Measurements from ENCODE around the gene JAZF1.

JAZF1 gene

DNA sequence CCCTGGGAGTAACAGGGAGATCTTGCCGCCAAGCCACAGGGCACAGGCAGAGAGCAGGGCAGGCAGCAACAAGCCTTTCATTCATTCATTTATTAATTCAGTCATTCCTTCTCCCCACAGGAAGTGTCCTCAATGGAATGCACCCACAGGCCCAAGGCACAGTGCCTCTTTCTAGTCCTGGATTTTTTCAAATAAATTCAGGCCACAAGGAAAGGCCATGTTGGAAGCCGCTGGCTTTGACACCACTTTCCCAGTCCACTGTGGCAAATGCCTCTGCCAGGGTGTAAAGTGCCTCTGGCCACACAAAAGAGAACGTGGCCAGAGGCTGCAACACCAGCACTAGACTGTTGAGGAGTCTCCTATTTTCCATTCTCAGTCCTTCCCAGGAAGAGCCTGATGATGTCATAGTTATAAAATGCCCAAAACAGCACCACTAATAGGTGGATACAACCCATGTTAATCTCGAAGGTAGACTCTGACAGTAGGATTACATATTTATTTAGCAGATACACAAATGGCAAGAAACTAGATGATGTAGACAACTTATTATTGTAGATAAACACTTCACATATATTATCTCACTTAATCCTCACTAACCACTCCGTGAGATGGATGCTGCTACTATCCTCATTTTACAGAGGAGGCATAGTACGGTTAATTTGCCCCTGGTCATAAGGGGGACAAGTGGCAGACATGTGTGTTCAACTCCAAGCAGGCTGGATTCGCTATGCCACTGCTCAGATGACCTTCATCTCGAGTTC lies 5.5 kb downstream of the JAZF1 start:
- no peak for TF ChIP-seq CTCF (IDR thresholded peaks at IDR 0.05; ENCODE audit: insufficient read depth, missing control alignments)
- FAIRE-seq (no peak), DNase-seq (ENCODE audit: insufficient read length, low spot score) (no peak)

DNA sequence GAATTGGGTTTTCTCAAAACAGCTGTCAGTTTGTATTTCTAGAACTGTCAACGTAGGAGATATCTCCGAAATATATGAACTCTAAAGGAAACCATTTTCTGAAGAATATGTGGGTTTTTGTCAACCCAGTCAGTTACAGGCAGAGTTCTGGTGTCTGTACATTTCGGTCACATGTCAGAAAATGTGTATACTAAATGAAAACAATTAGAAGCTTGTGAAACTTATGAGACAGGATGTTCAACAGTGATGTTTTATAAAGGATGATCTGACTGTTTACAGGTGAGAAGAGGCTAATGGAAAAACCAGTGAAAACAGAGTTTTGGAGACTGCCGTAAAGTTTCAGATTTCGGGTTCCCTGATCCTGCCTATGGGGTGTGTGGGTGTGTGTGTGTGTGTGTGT lies 6.2 kb downstream of the JAZF1 start:
- no peak for TF ChIP-seq CTCF (IDR thresholded peaks at IDR 0.05; ENCODE audit: insufficient read depth, missing control alignments)
- FAIRE-seq, result no peak
- no peak for DNase-seq (ENCODE audit: insufficient read length, low spot score)

DNA sequence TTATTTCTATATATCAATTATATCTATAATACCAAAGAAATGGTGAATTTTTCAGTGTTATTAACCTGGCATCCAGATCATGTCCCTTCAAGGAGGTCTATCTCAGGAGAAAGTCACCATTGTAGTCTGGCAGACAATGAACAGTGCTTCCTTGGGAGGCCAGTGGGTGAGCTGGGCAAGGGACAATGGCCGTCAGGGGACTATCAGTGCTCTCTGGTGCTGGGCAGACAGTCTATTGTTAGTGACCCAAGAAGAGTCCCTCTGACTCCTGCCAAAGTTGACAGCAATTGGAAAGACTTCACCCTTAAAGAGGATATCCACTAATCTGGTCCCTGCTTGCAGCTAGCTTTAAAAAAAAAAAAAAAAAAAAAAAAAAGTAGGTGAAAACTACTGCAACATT lies 7.1 kb downstream of the JAZF1 start:
- DNase-seq (ENCODE audit: insufficient read length, low spot score) (no peak), FAIRE-seq (no peak)
- TF ChIP-seq CTCF (IDR thresholded peaks at IDR 0.05; ENCODE audit: insufficient read depth, missing control alignments), result no peak

- DNase-seq (ENCODE audit: insufficient read length, low spot score) (no peak), FAIRE-seq (no peak)
- no peak for TF ChIP-seq CTCF (IDR thresholded peaks at IDR 0.05; ENCODE audit: insufficient read depth, missing control alignments)
Observed at GRCh38 chr7:28172958-28173357, 7.6 kb downstream of the JAZF1 start.

- DNase-seq (ENCODE audit: insufficient read length, low spot score) (no peak), FAIRE-seq (no peak)
- TF ChIP-seq CTCF (IDR thresholded peaks at IDR 0.05; ENCODE audit: insufficient read depth, missing control alignments), result no peak
Observed at GRCh38 chr7:28170701-28171100, 9.9 kb downstream of the JAZF1 start.

DNA sequence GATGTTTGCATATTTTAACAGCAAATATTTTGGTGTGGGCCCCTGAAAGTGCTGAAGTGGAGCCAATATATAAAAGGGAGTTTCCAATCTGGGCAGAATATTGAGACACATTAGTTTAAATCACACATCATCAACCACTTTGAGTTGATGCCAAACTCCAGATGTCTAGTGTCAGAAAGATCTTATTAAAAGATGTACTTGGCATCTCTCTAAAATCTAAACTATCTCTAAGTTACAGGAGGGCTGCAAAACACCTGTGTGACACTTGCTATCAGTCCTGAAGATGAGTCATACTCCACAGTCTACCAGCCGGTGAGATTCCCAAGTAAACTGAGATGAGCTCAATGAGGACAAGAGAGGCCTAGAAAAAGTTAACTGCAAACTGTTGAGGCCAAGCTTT lies 11.4 kb downstream of the JAZF1 start:
- FAIRE-seq (no peak), DNase-seq (ENCODE audit: insufficient read length, low spot score) (no peak)
- no peak for TF ChIP-seq CTCF (IDR thresholded peaks at IDR 0.05; ENCODE audit: insufficient read depth, missing control alignments)

GRCh38 chr7:28168393-28169158 lies 12.0 kb downstream of the JAZF1 start:
- no peak for DNase-seq (ENCODE audit: insufficient read length, low spot score)
- no peak for FAIRE-seq
- TF ChIP-seq CTCF (IDR thresholded peaks at IDR 0.05; ENCODE audit: insufficient read depth, missing control alignments), result no peak
